ENCODE measurements around the gene DCHS2.

GRCh38 chr4:154416190-154416547, 75.4 kb downstream of the DCHS2 start:
- TF ChIP-seq CTCF (IDR thresholded peaks at IDR 0.05) (no peak), POLR2A (IDR thresholded peaks at IDR 0.05) (no peak)
